Mesendoderm (in vitro differentiated cells): ENCODE measurements around the gene ALG13.

Experiments
- DNase-seq: peaks from one replicate; pipeline ENCODE4 v3.0.0; 2013
- H2AK5ac ChIP-seq: 2 replicates; pipeline ENCODE4 v1.6.1; 2013; ENCODE audit warnings: low read length, inconsistent platforms
- H2BK120ac ChIP-seq: 2 replicates; pipeline ENCODE4 v1.6.1; 2013; ENCODE audit warnings: low read depth, mild to moderate bottlenecking, low read length, moderate library complexity, mixed read lengths
- H2BK15ac ChIP-seq: replicated peaks from 2 replicates; pipeline ENCODE4 v1.6.1; 2013; ENCODE audit warnings: low read depth, mild to moderate bottlenecking, moderate library complexity
- H2BK5ac ChIP-seq: 2 replicates; pipeline ENCODE4 v1.6.1; 2013; ENCODE audit warnings: low read length, inconsistent platforms
- H3K18ac ChIP-seq: 2 replicates; pipeline ENCODE4 v1.6.1; 2013; ENCODE audit warnings: mild to moderate bottlenecking, low read length, mixed read lengths
- H3K23ac ChIP-seq: one replicate; pipeline ENCODE4 v1.6.1; 2013; ENCODE audit warnings: low read length
- H3K27ac ChIP-seq: 2 replicates; pipeline ENCODE4 v1.5.1; 2013; ENCODE audit warnings: low read depth, mild to moderate bottlenecking, inconsistent platforms, low read length, moderate library complexity
- H3K27me3 ChIP-seq: 2 replicates; pipeline ENCODE4 v1.6.1; 2013; ENCODE audit warnings: low read length, control low read depth, mild to moderate bottlenecking, inconsistent platforms; ENCODE audit not compliant: insufficient read depth, poor library complexity
- H3K36me3 ChIP-seq: 2 replicates; pipeline ENCODE4 v1.6.1; 2013; ENCODE audit warnings: low read length, inconsistent platforms; ENCODE audit not compliant: control insufficient read depth, insufficient read depth
- H3K4ac ChIP-seq: one replicate; pipeline ENCODE4 v1.6.1; 2013; ENCODE audit warnings: low read depth, mild to moderate bottlenecking, low read length, moderate library complexity
- H3K4me1 ChIP-seq: 2 replicates; pipeline ENCODE4 v1.6.1; 2013; ENCODE audit warnings: low read depth, low read length, inconsistent platforms; ENCODE audit not compliant: control insufficient read depth
- H3K4me2 ChIP-seq: 2 replicates; pipeline ENCODE4 v1.6.1; 2013; ENCODE audit warnings: low read length
- H3K4me3 ChIP-seq: 2 replicates; pipeline ENCODE4 v1.5.1; 2013; ENCODE audit warnings: mild to moderate bottlenecking, low read length
- H3K56ac ChIP-seq: one replicate; pipeline ENCODE4 v1.6.1; 2013; ENCODE audit warnings: low read length
- H3K79me1 ChIP-seq: 2 replicates; pipeline ENCODE4 v1.6.1; 2013; ENCODE audit warnings: low read length, inconsistent platforms
- H3K79me2 ChIP-seq: 2 replicates; pipeline ENCODE4 v1.6.1; 2013; ENCODE audit warnings: mild to moderate bottlenecking, low read length; ENCODE audit not compliant: control insufficient read depth, insufficient read depth
- H3K9ac ChIP-seq: 2 replicates; pipeline ENCODE4 v1.6.1; 2013; ENCODE audit warnings: low read length, inconsistent platforms
- H4K5ac ChIP-seq: one replicate; pipeline ENCODE4 v1.6.1; 2013; ENCODE audit warnings: low read length
- H4K8ac ChIP-seq: one replicate; pipeline ENCODE4 v1.6.1; 2013; ENCODE audit warnings: low read depth, mild to moderate bottlenecking, control low read depth, low read length, moderate library complexity
- WGBS: extraction: QIAGEN DNeasy Blood & Tissue Kit; methylation state at CpG from one replicate; pipeline ENCODE4 v1.1.7; 2013; ENCODE audit warnings: low lambda C conversion rate, missing lambda C conversion rate; ENCODE audit not compliant: insufficient coverage; ENCODE audit errors: extremely low coverage; 5-methylcytosine and 5-hydroxymethylcytosine counted together

ALG13 gene

GRCh38 chrX:111662292-111662691 is 18.7 kb upstream of the ALG13 start:
- Histone ChIP-seq H3K9ac (no peak overlapping the region), H3K79me2 (no peaks in the 10 kb centered on the region), H2AK5ac (no peak overlapping the region), H3K27ac (no peak overlapping the region), H3K4me3 (no peak overlapping the region), H3K18ac (no peak overlapping the region), H3K23ac (no peak overlapping the region), H3K56ac (no peak overlapping the region), H3K79me1 (no peaks in the 10 kb centered on the region), H2BK15ac (no peak overlapping the region), H3K36me3 (no peaks in the 10 kb centered on the region), H2BK5ac (no peak overlapping the region), H4K8ac (no peak overlapping the region), H2BK120ac (no peak overlapping the region), H3K27me3 (no peaks in the 10 kb centered on the region), H4K5ac (no peak overlapping the region), H3K4me2 (no peak overlapping the region), H3K4me1 (no peaks in the 10 kb centered on the region), H3K4ac (no peak overlapping the region)
- no CpG with 5 or more reads among the region's 3 CpGs for WGBS
- no peak for DNase-seq

DNA sequence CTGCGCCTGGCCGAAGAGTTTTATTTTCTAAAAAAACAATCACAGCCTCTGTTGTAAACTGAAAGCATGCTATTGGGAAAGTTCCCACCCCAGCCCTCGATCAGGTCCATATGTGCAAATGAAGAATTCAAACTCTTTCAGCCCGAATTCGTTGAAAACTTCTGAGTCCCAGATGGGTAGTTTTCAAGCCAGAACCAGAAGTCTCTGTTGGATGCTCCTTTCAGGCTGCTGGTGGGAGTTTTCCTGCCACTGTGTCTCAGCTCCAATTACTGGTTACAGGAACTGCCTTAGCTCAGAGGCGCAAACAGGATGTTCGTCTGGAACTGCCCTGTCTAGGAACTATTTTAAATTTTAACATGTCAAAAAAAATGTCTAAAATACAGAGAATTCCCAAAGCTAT is 9.3 kb upstream of the ALG13 start:
- Histone ChIP-seq H2BK5ac (no peak overlapping the region), H3K4me3 (no peak overlapping the region), H3K27me3 (no peaks in the 10 kb centered on the region), H3K56ac (no peak overlapping the region), H3K4ac (no peak overlapping the region), H2AK5ac (no peak overlapping the region), H3K4me1 (no peaks in the 10 kb centered on the region), H3K18ac (no peak overlapping the region), H4K5ac (no peak overlapping the region), H3K36me3 (no peaks in the 10 kb centered on the region), H3K79me1 (no peaks in the 10 kb centered on the region), H3K27ac (no peak overlapping the region), H3K79me2 (no peaks in the 10 kb centered on the region), H3K23ac (no peak overlapping the region), H2BK120ac (no peak overlapping the region), H3K9ac (no peak overlapping the region), H3K4me2 (no peak overlapping the region), H4K8ac (no peak overlapping the region), H2BK15ac (no peak overlapping the region)
- WGBS = no CpG with 5 or more reads among the region's 7 CpGs
- no peak for DNase-seq

GRCh38 chrX:111687305-111687704 is 6.3 kb downstream of the ALG13 start:
- no peak overlapping the region for H3K9ac ChIP-seq
- no peak overlapping the region for H3K27ac ChIP-seq
- no peak for DNase-seq
- H3K23ac ChIP-seq = no peak overlapping the region
- no peak overlapping the region for H3K18ac ChIP-seq
- no peak overlapping the region for H4K8ac ChIP-seq
- no peak overlapping the region for H2AK5ac ChIP-seq
- H3K4me3 ChIP-seq = no peak overlapping the region
- H2BK15ac ChIP-seq = no peak overlapping the region
- H3K4ac ChIP-seq = no peak overlapping the region
- no peaks in the 10 kb centered on the region for H3K4me1 ChIP-seq
- H3K79me1 ChIP-seq = no peaks in the 10 kb centered on the region
- no peak overlapping the region for H4K5ac ChIP-seq
- no peaks in the 10 kb centered on the region for H3K36me3 ChIP-seq
- WGBS = no CpG with 5 or more reads among the region's 2 CpGs
- H3K79me2 ChIP-seq = no peaks in the 10 kb centered on the region
- H3K27me3 ChIP-seq = no peaks in the 10 kb centered on the region
- no peak overlapping the region for H2BK5ac ChIP-seq
- no peak overlapping the region for H3K56ac ChIP-seq
- H3K4me2 ChIP-seq = no peak overlapping the region
- H2BK120ac ChIP-seq = no peak overlapping the region

DNA sequence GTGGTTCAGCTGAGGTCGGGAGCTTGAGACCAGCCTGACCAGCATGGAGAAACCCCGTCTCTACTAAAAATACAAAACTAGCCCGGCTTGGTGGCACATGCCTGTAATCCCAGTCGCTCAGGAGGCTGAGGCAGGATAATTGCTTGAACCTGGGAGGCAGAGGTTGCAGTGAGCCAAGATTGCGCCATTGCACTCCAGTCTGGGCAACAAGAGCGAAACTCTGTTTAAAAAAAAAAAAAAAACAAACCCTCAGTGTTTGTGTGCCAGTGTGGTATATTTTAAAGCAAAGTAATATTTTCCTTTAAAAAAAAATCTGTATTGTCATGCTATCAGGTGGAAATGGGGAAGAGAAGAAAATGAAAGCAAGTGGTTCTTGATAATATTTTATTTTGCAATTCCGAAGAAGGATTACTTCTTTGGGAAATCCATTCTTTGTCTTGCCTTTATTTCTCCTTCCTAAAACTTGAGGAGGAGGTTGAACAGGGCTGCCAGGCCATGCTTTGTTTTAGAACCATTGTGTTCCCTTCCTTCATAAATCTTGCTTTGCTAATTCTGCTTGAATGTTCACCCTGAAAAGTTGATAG is 14.4 kb downstream of the ALG13 start:
- H3K4ac ChIP-seq = no peak overlapping the region
- no peaks in the 10 kb centered on the region for H3K36me3 ChIP-seq
- no peak overlapping the region for H3K23ac ChIP-seq
- H3K27ac ChIP-seq = no peak overlapping the region
- no CpG with 5 or more reads among the region's 7 CpGs for WGBS
- H3K4me1 ChIP-seq = no peaks in the 10 kb centered on the region
- no peak overlapping the region for H3K4me3 ChIP-seq
- no peaks in the 10 kb centered on the region for H3K79me1 ChIP-seq
- no peak overlapping the region for H2BK5ac ChIP-seq
- H3K4me2 ChIP-seq = no peak overlapping the region
- H4K5ac ChIP-seq = no peak overlapping the region
- no peak overlapping the region for H4K8ac ChIP-seq
- H3K9ac ChIP-seq = no peak overlapping the region
- DNase-seq = no peak
- H2AK5ac ChIP-seq = no peak overlapping the region
- no peaks in the 10 kb centered on the region for H3K79me2 ChIP-seq
- no peak overlapping the region for H2BK120ac ChIP-seq
- no peaks in the 10 kb centered on the region for H3K27me3 ChIP-seq
- H3K56ac ChIP-seq = no peak overlapping the region
- no peak overlapping the region for H2BK15ac ChIP-seq
- H3K18ac ChIP-seq = no peak overlapping the region

GRCh38 chrX:111719426-111720210 is 38.6 kb downstream of the ALG13 start:
- Histone ChIP-seq H3K27me3 (no peaks in the 10 kb centered on the region), H3K4me3 (no peak overlapping the region), H3K4me2 (no peak overlapping the region), H3K79me1 (no peaks in the 10 kb centered on the region), H4K5ac (no peak overlapping the region), H3K36me3 (no peaks in the 10 kb centered on the region), H2BK15ac (no peak overlapping the region), H3K4me1 (no peaks in the 10 kb centered on the region), H3K79me2 (no peaks in the 10 kb centered on the region), H3K56ac (no peak overlapping the region), H2BK5ac (no peak overlapping the region), H3K9ac (no peak overlapping the region), H3K27ac (no peak overlapping the region), H2BK120ac (no peak overlapping the region), H4K8ac (no peak overlapping the region), H3K18ac (no peak overlapping the region), H3K4ac (no peak overlapping the region), H2AK5ac (no peak overlapping the region), H3K23ac (no peak overlapping the region)
- DNase-seq = no peak
- no CpG with 5 or more reads among the region's 5 CpGs for WGBS

GRCh38 chrX:111728096-111728495 is 47.1 kb downstream of the ALG13 start:
- DNase-seq = no peak
- no CpG with 5 or more reads among the region's 2 CpGs for WGBS

More at GRCh38 chrX:111728096-111728495, 47.1 kb downstream of the ALG13 start:
- no peak overlapping the region for H3K4me3 ChIP-seq
- no peak overlapping the region for H3K4me2 ChIP-seq
- no peaks in the 10 kb centered on the region for H3K27me3 ChIP-seq
- H3K4ac ChIP-seq = no peak overlapping the region
- no peaks in the 10 kb centered on the region for H3K79me1 ChIP-seq
- H2BK120ac ChIP-seq = no peak overlapping the region
- H2BK5ac ChIP-seq = no peak overlapping the region
- no peak overlapping the region for H3K27ac ChIP-seq
- H4K8ac ChIP-seq = no peak overlapping the region
- no peak overlapping the region for H2BK15ac ChIP-seq
- H3K18ac ChIP-seq = no peak overlapping the region
- no peak overlapping the region for H3K9ac ChIP-seq
- H4K5ac ChIP-seq = no peak overlapping the region
- H3K4me1 ChIP-seq = no peaks in the 10 kb centered on the region
- H3K79me2 ChIP-seq = no peaks in the 10 kb centered on the region
- no peaks in the 10 kb centered on the region for H3K36me3 ChIP-seq
- H3K23ac ChIP-seq = no peak overlapping the region
- H3K56ac ChIP-seq = no peak overlapping the region
- no peak overlapping the region for H2AK5ac ChIP-seq
